Measurements from ENCODE around the gene FLOT1.
"Not testable (repeated sequence)": the region's sequence is repeated elsewhere in the genome, so short reads cannot be mapped to it uniquely, and the experiment has no call there.

FLOT1 gene

DNA sequence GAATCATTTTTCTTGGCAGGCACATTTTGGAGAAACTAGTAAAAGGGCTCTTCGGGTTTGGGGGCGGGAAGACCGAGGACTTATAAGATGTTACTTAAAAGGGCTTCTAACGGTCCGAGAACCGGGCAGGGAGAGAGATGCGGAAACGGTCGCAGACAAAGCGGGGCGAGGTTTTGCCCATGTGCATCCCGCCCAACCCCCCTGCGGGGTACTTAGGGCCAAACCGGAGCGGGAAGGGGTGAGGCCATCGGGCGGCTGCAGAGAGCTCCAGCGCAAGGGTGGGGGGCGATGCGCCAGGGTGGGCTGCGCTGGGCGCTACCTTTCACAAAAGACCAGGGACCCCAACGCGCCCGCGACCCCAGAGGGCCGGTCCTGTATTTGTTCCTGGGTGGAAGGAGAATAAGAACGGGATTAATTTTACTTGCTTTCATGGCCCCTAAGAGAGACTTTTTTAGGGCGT is 21.7 kb downstream of the FLOT1 start:
- DNase-seq: peak; percentile 85
- H3K36me3 ChIP-seq: peaks cover 53% of the 10 kb centered on the region
- peaks cover 6% of the 10 kb centered on the region for H3K4me1 ChIP-seq
- TF ChIP-seq, protein P1, sequence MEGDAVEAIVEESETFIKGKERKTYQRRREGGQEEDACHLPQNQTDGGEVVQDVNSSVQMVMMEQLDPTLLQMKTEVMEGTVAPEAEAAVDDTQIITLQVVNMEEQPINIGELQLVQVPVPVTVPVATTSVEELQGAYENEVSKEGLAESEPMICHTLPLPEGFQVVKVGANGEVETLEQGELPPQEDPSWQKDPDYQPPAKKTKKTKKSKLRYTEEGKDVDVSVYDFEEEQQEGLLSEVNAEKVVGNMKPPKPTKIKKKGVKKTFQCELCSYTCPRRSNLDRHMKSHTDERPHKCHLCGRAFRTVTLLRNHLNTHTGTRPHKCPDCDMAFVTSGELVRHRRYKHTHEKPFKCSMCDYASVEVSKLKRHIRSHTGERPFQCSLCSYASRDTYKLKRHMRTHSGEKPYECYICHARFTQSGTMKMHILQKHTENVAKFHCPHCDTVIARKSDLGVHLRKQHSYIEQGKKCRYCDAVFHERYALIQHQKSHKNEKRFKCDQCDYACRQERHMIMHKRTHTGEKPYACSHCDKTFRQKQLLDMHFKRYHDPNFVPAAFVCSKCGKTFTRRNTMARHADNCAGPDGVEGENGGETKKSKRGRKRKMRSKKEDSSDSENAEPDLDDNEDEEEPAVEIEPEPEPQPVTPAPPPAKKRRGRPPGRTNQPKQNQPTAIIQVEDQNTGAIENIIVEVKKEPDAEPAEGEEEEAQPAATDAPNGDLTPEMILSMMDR (IDR thresholded peaks at IDR 0.05; ENCODE audit: low read depth, low read length): no peak
- H3K4me3 ChIP-seq (ENCODE audit: low read depth, low read length): peak overlapping the region; percentile 96
- no peaks in the 10 kb centered on the region for H3K9me3 ChIP-seq
- peaks cover 3% of the 10 kb centered on the region for H3K27me3 ChIP-seq

DNA sequence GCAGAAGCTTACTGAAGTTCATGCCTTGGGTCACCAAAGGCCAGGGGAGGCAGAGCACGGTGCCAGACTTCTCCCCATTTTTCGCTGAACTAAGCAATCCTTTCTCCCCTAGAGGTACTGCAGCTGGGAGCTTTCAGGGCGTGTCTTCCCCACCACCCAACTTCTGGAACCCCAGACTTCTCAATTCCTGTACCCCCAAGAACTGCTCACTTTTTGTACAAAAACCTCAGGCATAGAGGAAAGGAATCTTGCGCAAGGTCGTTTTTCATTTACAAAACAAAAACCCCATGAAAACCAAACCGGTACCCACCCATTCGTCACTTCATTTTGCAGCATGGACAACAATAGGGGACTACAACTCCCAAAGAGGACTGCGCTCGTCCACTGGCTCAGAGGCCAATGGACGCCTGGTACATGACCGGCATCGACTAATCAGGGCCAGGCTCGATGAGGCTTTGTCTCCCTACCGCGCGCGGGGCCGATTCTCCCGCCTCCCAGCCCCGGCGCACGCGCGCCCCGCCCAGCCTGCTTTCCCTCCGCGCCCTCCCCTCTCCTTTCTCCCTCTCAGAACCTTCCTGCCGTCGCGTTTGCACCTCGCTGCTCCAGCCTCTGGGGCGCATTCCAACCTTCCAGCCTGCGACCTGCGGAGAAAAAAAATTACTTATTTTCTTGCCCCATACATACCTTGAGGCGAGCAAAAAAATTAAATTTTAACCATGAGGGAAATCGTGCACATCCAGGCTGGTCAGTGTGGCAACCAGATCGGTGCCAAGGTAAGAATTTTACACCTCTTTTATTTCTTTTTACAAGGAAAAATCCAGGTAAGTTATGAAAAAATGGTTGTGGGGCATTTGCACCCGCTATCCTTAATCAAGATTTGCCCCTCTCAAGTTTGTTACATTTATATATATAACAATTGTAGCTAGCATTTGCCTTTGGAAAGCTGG is 22.4 kb downstream of the FLOT1 start, which contains the start of gene TUBB:
Gene TUBB (plus strand): TSS at position 562 of the 947 bp plus-strand sequence. CDS start 155 bp downstream, at position 717.
- H3K9me3 ChIP-seq: no peaks in the 10 kb centered on the region
- peak within 1 kb of the TSS; percentile 96 for H3K4me3 ChIP-seq (ENCODE audit: low read depth, low read length)
- peaks cover 6% of the 10 kb centered on the region for H3K4me1 ChIP-seq
- TF ChIP-seq, protein P1 (IDR thresholded peaks at IDR 0.05; ENCODE audit: low read depth, low read length): no peak
- H3K36me3 ChIP-seq: peaks cover 46% of the 10 kb centered on the region
- peaks cover 3% of the 10 kb centered on the region for H3K27me3 ChIP-seq
- DNase-seq: peak; percentile 98

DNA sequence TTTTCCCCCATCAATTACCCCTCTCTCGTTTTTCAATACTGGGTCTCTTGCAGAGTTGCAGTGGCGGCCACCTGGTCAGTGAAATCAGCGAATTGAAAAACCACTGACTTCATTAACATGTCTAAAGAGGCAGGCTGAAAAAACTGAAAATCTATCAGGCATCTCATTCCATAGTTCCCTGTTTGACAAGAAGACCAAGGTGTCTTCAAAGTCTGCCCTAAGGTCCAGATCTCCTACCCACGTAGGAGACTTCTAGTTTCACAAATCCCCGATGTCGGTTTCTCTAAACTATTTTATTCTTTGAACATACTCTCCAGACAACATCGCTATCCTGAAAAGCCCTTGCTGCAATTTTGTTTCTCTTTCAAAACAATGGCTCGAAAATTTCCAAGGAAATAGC is 23.1 kb downstream of the FLOT1 start:
- H3K36me3 ChIP-seq: peaks cover 39% of the 10 kb centered on the region
- TF ChIP-seq, protein P1 (IDR thresholded peaks at IDR 0.05; ENCODE audit: low read depth, low read length): no peak
- DNase-seq: no peak
- peaks cover 3% of the 10 kb centered on the region for H3K27me3 ChIP-seq
- no peaks in the 10 kb centered on the region for H3K9me3 ChIP-seq
- peak overlapping the region; percentile 96 for H3K4me3 ChIP-seq (ENCODE audit: low read depth, low read length)
- H3K4me1 ChIP-seq: peaks cover 6% of the 10 kb centered on the region

DNA sequence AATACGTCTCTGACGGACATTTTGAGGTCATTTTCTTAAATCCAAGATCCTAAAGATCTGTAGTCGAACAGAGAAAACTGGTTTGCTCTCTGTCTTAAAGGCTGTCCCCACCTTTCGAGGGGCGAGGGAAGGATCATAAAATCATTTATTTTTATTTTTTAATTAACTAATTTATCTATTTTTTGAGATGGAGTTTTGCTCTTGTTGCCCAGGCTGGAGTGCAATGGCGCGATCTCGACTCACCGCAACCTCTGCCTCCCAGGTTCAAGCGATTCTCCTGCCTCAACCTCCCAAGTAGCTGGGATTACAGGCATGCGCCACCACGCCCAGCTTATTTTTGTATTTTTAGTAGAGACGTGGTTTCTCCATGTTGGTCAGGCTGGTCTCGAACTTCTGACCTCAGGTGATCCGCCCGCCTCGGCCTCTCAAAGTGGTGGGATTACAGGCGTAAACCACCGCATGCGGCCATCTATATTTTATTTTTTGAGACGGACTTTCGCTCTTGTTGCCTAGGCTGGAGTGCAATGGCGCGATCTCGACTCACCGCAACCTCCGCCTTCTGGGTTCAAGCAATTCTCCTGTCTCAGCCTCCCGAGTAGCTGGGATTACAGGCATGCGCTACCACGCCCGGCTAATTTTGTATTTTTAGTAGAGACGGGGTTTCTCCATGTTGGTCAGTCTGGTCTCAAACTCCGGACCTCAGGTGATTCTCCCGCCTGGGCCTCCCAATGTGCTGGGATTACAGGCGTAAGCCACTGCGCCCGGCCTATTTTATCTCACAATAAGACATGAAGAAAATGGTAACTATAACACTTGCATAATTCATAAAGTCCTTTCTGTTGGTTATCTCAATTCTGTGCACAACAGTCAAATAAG is 24.4 kb downstream of the FLOT1 start:
- DNase-seq, H3K27me3 ChIP-seq, H3K9me3 ChIP-seq, H3K4me1 ChIP-seq: not testable (repeated sequence)
- H3K4me3 ChIP-seq (ENCODE audit: low read depth, low read length): peak overlapping the region; percentile 75
- peaks cover 34% of the 10 kb centered on the region for H3K36me3 ChIP-seq

DNA sequence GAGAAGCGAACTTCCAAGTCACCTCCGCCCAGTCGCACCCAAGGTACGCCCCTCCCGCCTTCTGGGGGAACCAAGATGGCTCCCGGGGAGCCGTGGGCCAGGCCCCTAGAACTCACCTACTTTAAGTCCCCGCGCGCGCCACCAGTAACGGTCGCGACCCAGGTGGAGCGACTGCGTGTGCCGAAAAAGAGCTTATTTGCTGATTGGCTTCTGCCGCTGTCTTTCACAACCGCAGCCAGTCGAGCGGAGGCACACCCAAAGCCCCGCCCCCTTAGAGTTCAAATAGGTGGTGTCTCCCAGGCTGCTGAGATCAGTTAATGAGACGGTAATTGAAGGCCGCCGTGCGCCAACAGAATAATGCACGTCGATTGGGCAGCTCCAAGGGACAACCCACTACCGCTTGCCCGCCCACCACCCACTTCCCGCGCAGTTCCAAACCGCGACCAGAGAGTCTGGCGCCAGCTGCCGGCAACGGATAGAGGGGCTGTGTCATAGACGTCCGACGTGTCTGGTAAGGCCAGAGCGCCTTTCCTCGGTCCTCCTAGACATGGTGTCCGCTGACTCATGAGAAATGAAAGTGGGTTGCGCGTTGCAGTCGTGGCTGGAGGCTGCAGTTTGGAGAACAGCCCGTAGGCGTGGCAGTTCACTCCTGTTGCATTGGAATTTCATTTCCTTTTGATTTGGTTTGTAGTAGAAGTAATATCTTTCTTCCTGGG is 25.2 kb downstream of the FLOT1 start, which contains the start of gene MDC1:
Gene MDC1 (minus strand): TSS at position 153 of the 716 bp plus-strand sequence. CDS start 2,106 bp downstream, outside the sequence.
- Histone ChIP-seq H3K4me1 (no peaks in the 10 kb centered on the region; the same call in 1 of the 2 replicates), H3K27me3 (peaks cover 3% of the 10 kb centered on the region)
- TF ChIP-seq, protein P1 (IDR thresholded peaks at IDR 0.05; ENCODE audit: low read depth, low read length): peak; percentile 40

DNA sequence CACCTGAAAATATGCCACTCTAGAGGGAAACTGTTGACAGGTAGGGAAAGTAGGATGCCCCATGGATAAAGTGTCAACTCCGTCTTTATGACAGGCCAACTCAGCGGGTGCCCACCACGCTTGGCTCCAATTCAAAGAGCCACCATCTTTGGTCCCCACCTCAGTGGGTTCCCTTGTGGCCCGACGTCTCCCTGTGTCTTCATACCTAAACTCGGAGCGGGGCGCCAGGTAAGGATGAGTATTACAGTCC is 25.7 kb downstream of the FLOT1 start:
- Histone ChIP-seq H3K36me3 (peaks cover 34% of the 10 kb centered on the region), H3K27me3 (peaks cover 3% of the 10 kb centered on the region), H3K4me1 (no peaks in the 10 kb centered on the region; the same call in 1 of the 2 replicates), H3K4me3 (ENCODE audit: low read depth, low read length) (peak overlapping the region; percentile 70), H3K9me3 (no peaks in the 10 kb centered on the region)
- DNase-seq: no peak
- TF ChIP-seq, protein P1 (IDR thresholded peaks at IDR 0.05; ENCODE audit: low read depth, low read length): no peak

More for the DNA sequence above, 25.2 kb downstream of the FLOT1 start, which contains the start of gene MDC1:
- Histone ChIP-seq H3K36me3 (peaks cover 34% of the 10 kb centered on the region), H3K4me3 (ENCODE audit: low read depth, low read length) (peak within 1 kb of the TSS; percentile 75), H3K9me3 (no peaks in the 10 kb centered on the region)
- DNase-seq: peak; percentile 99
